Endothelial cell of umbilical vein (primary cell): ENCODE data around the gene CPNE2. TPM values are rescaled to one million over a fixed set of nuclear protein-coding genes. Genes with fewer than 3 reads are reported as not detected.

Experiments used
- BruUV-seq: library from RNA; stranded (reverse); fragments of 400-500 nt; replicated peaks from 2 replicates; lab custom pipeline; 2021; lab: Mats Ljungman, UMichigan
- CTCF ChIA-PET: fragments of 300-600, 350-600 bp; sonication (Branson Sonifier 250); formaldehyde crosslinking; loops from one replicate; lab custom pipeline; 2021; ENCODE audit warnings: antibody characterized with exemption, inconsistent platforms; lab: Charles Lee
- POLR2A ChIA-PET: fragments of 300-600, 350-600 bp; sonication (Branson Sonifier 250); formaldehyde crosslinking; loops from one replicate; lab custom pipeline; 2021; ENCODE audit warnings: antibody characterized with exemption, inconsistent platforms; lab: Charles Lee
- DNase-seq: peaks from one replicate; pipeline ENCODE4 v3.0.0-alpha.2; 2011; ENCODE audit warnings: low read depth, low spot score
- FAIRE-seq: peaks from 2 replicates; lab custom pipeline; 2011; peaks lifted over from hg19 to GRCh38; lab: Jason Lieb, UNC
- H2AFZ ChIP-seq: 2 replicates; pipeline ENCODE4 v1.6.0; 2012; ENCODE audit warnings: low read depth, low read length, control low read depth, inconsistent platforms
- H3K27ac ChIP-seq: 2 replicates; pipeline ENCODE4 v1.5.1; 2011; ENCODE audit warnings: low read depth, mild to moderate bottlenecking, control low read depth, low read length, moderate library complexity; ENCODE audit not compliant: insufficient read depth
- H3K27me3 ChIP-seq, 2 experiments: 2 replicates each; pipeline versions ENCODE4 v1.6.0 to v1.6.1; 2011; ENCODE audit warnings: low read length in 2 of 2, mixed read lengths in 1 of 2; ENCODE audit not compliant: control insufficient read depth in 2 of 2, insufficient read depth in 2 of 2
- H3K36me3 ChIP-seq, 2 experiments: 2 replicates in 1 of 2; 3 replicates in 1 of 2; pipeline ENCODE4 v1.5.1; 2011; ENCODE audit warnings: low read length in 2 of 2, mild to moderate bottlenecking in 1 of 2, moderate library complexity in 1 of 2; ENCODE audit not compliant: control insufficient read depth in 2 of 2, insufficient read depth in 2 of 2; ENCODE audit errors: extremely low read depth in 1 of 2
- H3K4me1 ChIP-seq: 3 replicates; pipeline ENCODE4 v1.5.1; 2011; ENCODE audit warnings: mild to moderate bottlenecking, low read length; ENCODE audit not compliant: control insufficient read depth, insufficient read depth; ENCODE audit errors: extremely low read depth
- H3K4me2 ChIP-seq: 2 replicates; pipeline ENCODE4 v1.6.1; 2011; ENCODE audit warnings: low read length, control low read depth, mixed read lengths; ENCODE audit not compliant: insufficient read depth
- H3K4me3 ChIP-seq, 3 experiments: fragments of 200-600 bp in 1 of 3; sonication (generic), shearing (Covaris generic) in 1 of 3; replicated peaks in 1 of 3; 2 replicates each; pipeline ENCODE4 v1.5.1; 2011 to 2016; ENCODE audit warnings: control low read depth in 3 of 3, low read length in 3 of 3, mild to moderate bottlenecking in 2 of 3, inconsistent platforms in 1 of 3, low read depth in 1 of 3, moderate library complexity in 1 of 3; ENCODE audit not compliant: insufficient read depth in 1 of 3
- H3K79me2 ChIP-seq: 2 replicates; pipeline ENCODE4 v1.6.0; 2012; ENCODE audit warnings: low read length, inconsistent platforms; ENCODE audit not compliant: control insufficient read depth, insufficient read depth
- H3K9ac ChIP-seq: replicated peaks from 2 replicates; pipeline ENCODE3; 2011; ENCODE audit warnings: low read length, control low read depth; ENCODE audit not compliant: insufficient read depth; ENCODE audit errors: extremely low read depth
- H3K9me1 ChIP-seq: replicated peaks from 3 replicates; pipeline ENCODE4 v1.6.0; 2011; ENCODE audit warnings: mild to moderate bottlenecking, low read length; ENCODE audit not compliant: control insufficient read depth, insufficient read depth; ENCODE audit errors: extremely low read depth
- H3K9me3 ChIP-seq: replicated peaks from 2 replicates; pipeline ENCODE4 v1.5.1; 2012; ENCODE audit warnings: low read length, inconsistent platforms; ENCODE audit not compliant: control insufficient read depth, insufficient read depth
- H4K20me1 ChIP-seq: replicated peaks from 2 replicates; pipeline ENCODE3; 2011; ENCODE audit warnings: mild to moderate bottlenecking, low read length; ENCODE audit not compliant: control insufficient read depth, insufficient read depth; ENCODE audit errors: extremely low read depth
- EZH2 ChIP-seq: IDR thresholded peaks from 2 replicates; pipeline ENCODE4 v1.6.1; 2012; ENCODE audit warnings: borderline replicate concordance, low read depth, mild to moderate bottlenecking, moderate library complexity, low read length, inconsistent platforms; ENCODE audit not compliant: severe bottlenecking
- GATA2 ChIP-seq: IDR thresholded peaks from 2 replicates; pipeline ENCODE4 v1.7.0; 2011; ENCODE audit warnings: low read depth, mild to moderate bottlenecking, moderate library complexity, mixed read lengths, low read length; ENCODE audit not compliant: insufficient read length, insufficient read depth
- JUN ChIP-seq: IDR thresholded peaks from 2 replicates; pipeline ENCODE4 v1.6.1; 2011; ENCODE audit warnings: borderline replicate concordance, low read depth; ENCODE audit not compliant: insufficient read length, insufficient read depth
- MYC ChIP-seq: IDR thresholded peaks from one replicate; pipeline ENCODE4 v1.6.1; 2011; ENCODE audit warnings: mild to moderate bottlenecking, low read depth, low read length
- POLR2AphosphoS5 ChIP-seq: IDR thresholded peaks from 2 replicates; pipeline ENCODE4 v1.6.1; 2012; ENCODE audit warnings: low read depth, mild to moderate bottlenecking, control low read depth, low read length, moderate library complexity; ENCODE audit not compliant: insufficient read depth
- dilution Hi-C: fragments of 300-500 bp; cut with MboI; formaldehyde crosslinking; loops from one replicate; pipeline ENCODE4 v1.15.0; 2019; ENCODE audit warnings: low sequenced_read_pairs; ENCODE audit not compliant: extremely low pct_ligation_motif_present
- intact Hi-C: fragments of 100-400 bp; cut with micrococcal nuclease; formaldehyde crosslinking; loops from one replicate; pipeline ENCODE4 v1.10.0; 2022
- polyA plus RNA-seq, 4 experiments: library from polyadenylated mRNA; depleted of rRNA in 3 of 4; stranded (reverse) in 3 of 4; unstranded in 1 of 4; fragments of >200 nt; gene quantifications; 2 replicates each; pipeline versions ENCODE4 v1.2.1 to v1.2.3, GENCODE V29; 2011 to 2012; ENCODE audit warnings: missing spikeins in 1 of 4
- total RNA-seq: library from RNA; stranded (reverse); gene quantifications from 2 replicates; pipeline ENCODE4 v1.2.3, GENCODE V29; 2021
- TF ChIP-seq, protein P1 (sequence below): IDR thresholded peaks from 2 replicates; pipeline ENCODE4 v1.6.1; 2011; ENCODE audit not compliant: insufficient read depth, insufficient read length

The CPNE2 gene
- total and polyA plus RNA-seq, 2 donors (not counting 3 experiments of a cell fraction or from before 2014, with no cell fraction given), result 91.9 to 187 TPM

DNA sequence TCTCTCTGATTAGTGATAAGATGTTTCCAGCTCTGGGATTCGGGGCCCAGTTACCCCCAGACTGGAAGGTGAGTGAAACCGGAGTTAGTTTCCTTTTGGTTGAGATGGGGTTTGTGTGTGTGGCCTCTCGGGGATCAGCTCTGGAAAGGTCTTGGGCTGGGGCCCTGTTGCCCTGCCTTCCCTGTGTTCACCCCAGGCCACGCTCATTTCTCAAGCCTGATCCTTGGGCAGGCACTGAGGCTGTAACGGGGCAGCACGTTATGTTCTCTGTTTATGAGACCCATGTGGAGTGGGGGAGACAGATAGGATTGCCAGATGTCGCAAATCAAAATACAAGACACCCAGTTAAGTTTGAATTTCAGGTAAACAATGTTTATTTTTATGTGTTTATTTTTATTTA, 35.5 kb downstream of the CPNE2 start:
- dilution Hi-C loops (no loop called here), intact Hi-C loops (no loop called here)
- no peak overlapping the region for H3K27ac ChIP-seq
- no peak overlapping the region for H3K4me2 ChIP-seq
- no peak for DNase-seq
- H3K36me3 ChIP-seq, result peaks cover 0 to 11% of the 10 kb centered on the region in 2 experiments
- H3K9me1 ChIP-seq, result no peaks in the 10 kb centered on the region
- no peaks in the 10 kb centered on the region for H3K9me3 ChIP-seq
- no peak for TF ChIP-seq MYC
- TF ChIP-seq JUN, result no peak
- TF ChIP-seq, protein P1, sequence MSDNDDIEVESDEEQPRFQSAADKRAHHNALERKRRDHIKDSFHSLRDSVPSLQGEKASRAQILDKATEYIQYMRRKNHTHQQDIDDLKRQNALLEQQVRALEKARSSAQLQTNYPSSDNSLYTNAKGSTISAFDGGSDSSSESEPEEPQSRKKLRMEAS, result no peak
- no peak for TF ChIP-seq GATA2
- BruUV-seq, result no TSS peak
- H3K79me2 ChIP-seq, result no peaks in the 10 kb centered on the region
- FAIRE-seq, result no peak
- no peaks in the 10 kb centered on the region for H3K27me3 ChIP-seq
- no peak overlapping the region for H3K4me3 ChIP-seq
- H4K20me1 ChIP-seq, result no peaks in the 10 kb centered on the region
- H2AFZ ChIP-seq, result no peak overlapping the region
- no peaks in the 10 kb centered on the region for H3K4me1 ChIP-seq
- POLR2A ChIA-PET, result no interaction called here
- H3K9ac ChIP-seq, result no peak overlapping the region
- CTCF ChIA-PET, result interaction anchor here (1.2 to 1.5 kb wide), 2 partner anchors 11 to 23 kb away, joined by 3 read pairs; no protein-coding TSS in a partner anchor

DNA sequence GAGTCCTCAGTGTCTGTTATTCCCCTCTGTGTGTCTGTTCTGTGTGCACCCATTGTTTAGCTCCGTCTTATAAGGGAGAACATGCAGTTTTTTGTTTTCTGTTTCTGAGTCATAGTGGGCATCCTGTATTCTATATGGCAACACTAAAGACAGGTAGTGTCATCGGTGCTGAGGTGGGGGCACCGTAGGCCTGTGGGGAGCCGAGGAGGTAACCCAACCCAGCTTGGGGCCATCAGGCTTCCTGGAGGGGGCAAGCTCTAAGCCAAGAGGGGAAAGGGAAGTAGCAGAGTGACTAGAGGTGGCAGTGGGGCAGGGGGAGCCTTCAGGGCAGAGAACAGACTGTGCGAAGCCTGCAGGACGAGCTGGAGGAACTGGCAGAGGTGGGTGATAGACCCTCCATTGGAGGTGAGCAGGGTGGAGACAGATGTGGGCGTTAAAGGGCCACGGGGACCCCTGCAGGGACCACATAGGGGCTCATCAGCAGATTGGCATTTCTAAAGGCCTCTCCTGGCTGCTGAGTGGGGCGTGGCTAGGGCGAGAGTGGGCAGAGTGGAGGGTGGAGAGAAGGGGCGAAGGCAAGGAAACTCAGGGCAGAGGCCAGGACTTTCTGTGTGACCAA, 36.5 kb downstream of the CPNE2 start:
- dilution Hi-C loops (no loop called here), intact Hi-C loops (no loop called here)
- H3K36me3 ChIP-seq, result peaks cover 0 to 8% of the 10 kb centered on the region in 2 experiments
- no peaks in the 10 kb centered on the region for H3K4me1 ChIP-seq
- H3K9me1 ChIP-seq, result no peaks in the 10 kb centered on the region
- no peak overlapping the region for H3K9ac ChIP-seq
- H2AFZ ChIP-seq, result no peak overlapping the region
- DNase-seq, result no peak
- H3K9me3 ChIP-seq, result no peaks in the 10 kb centered on the region
- H4K20me1 ChIP-seq, result no peaks in the 10 kb centered on the region
- H3K27ac ChIP-seq, result no peak overlapping the region
- H3K4me3 ChIP-seq, result no peak overlapping the region
- no TSS peak for BruUV-seq
- H3K79me2 ChIP-seq, result no peaks in the 10 kb centered on the region
- CTCF ChIA-PET, result no interaction called here
- POLR2A ChIA-PET, result no interaction called here
- no peak for FAIRE-seq
- H3K27me3 ChIP-seq, result no peaks in the 10 kb centered on the region
- TF ChIP-seq EZH2, result no peak
- no peak for TF ChIP-seq POLR2AphosphoS5
- H3K4me2 ChIP-seq, result no peak overlapping the region
